HG02571 (cell line): ENCODE results near the gene EIF4E1B.
"Not testable (repeated sequence)": the region's sequence is repeated elsewhere in the genome, so short reads cannot be mapped to it uniquely, and the experiment has no call there.

Experiments used
- ATAC-seq: cut with Tn5 transposase; IDR thresholded peaks from one replicate; pipeline ENCODE4 v1.9.1; 2021; ENCODE audit warnings: mild to moderate bottlenecking, moderate library complexity; ENCODE audit not compliant: unreplicated experiment

Gene EIF4E1B, protein sequence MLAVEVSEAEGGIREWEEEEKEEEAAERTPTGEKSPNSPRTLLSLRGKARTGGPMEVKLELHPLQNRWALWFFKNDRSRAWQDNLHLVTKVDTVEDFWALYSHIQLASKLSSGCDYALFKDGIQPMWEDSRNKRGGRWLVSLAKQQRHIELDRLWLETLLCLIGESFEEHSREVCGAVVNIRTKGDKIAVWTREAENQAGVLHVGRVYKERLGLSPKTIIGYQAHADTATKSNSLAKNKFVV

DNA sequence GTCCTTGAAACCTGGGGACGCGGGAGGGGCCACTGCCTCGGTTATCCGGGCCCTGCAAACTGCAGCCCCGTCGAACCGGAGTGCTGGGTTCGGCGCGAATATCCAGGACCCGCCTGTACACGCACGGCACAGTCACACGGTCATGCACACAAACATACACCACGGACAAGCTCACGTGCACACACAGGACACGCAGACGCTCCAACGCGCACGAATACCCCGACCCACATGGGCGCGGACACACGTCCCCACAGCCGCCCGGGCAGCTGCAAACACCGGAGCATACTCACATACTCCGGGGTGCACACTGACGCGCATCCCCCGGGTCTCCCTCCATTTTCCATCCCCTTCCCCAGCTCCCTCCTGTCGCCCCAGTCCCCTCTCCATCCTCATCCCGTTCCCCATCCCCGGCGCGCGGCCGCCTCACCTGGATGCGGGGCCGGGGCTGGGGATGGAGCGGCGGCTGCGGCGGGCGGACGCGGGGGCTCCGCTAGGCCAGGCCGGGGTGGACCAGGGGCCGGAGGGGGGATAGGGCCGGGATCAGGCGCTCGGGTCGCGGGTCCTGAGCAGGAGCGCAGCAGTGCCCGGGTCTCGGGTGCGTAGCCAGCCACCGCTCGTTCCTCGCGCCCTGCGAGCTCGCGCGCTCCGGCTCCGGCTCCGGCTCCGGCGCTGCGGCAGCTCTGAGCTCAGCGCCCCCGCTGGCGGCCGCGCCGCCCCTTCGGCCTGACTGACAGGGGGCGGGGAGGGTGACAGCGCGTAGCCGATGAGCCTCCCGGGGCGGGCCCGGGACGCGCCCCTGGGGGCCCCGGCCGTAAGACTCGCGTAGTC lies at the start of gene EIF4E1B, which contains the start of gene SNCB:
Gene EIF4E1B (plus strand): TSS at position 823 of the 828 bp plus-strand sequence. CDS start 12,113 bp downstream, outside the sequence.
Gene SNCB (minus strand): TSS at position 682 of the 828 bp plus-strand sequence. CDS start 880 bp downstream, outside the sequence.
- no peak for ATAC-seq

DNA sequence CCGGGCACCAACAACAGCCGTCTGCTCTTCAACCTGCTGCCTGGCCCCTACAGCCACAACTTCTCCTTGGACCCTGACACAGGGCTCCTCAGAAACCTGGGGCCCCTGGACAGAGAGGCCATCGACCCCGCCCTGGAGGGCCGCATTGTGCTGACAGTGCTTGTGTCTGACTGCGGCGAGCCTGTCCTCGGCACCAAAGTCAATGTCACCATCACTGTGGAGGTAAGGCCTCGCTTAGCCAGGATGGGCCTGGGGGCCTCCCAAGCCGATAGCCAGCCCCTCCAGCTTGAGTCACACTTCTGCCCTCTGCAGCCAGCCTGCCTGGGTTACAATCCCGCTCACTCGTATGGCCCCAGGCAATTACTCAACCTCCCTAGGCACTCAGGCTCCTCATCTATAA lies 49.1 kb upstream of the EIF4E1B start:
- ATAC-seq, result no peak

DNA sequence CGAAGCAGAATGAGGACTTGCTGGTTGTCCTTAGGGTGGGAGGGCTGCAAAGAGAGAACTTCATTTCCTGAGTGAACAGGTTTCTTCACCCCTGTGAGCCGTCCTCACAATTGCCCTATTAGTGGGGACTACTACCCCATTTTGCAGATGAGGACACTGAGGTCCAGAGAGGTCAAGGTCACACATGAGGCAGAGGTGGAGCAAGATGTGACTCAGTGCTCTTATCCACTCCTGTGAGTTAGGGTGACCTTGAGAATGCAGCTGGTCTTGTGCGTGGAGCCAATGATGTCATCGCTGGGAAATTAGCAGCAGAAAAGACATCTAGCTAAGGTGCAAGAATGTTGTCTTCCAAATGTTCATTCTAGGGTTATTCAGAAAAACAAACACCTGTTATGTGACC lies 47.4 kb upstream of the EIF4E1B start:
- ATAC-seq, result no peak

DNA sequence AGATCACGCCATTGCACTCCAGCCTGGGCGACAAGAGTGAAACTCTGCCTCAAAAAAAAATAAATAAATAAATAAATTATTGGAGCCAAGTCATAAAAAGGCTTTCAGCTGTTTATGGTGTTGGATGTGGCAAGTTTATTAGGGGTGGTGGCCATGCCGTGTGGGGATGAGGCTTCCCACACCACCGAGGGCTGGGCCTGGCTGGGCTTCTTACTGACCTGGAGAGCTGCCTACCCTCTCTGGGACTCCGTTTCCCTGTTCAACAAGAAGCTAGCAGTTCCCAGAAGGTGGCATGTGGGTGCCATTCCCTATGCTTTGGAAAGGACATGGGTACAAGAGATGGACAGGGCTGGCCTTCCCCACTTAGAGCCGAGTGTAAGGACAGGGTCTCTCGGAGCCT lies 43.1 kb upstream of the EIF4E1B start:
- ATAC-seq, result no peak

DNA sequence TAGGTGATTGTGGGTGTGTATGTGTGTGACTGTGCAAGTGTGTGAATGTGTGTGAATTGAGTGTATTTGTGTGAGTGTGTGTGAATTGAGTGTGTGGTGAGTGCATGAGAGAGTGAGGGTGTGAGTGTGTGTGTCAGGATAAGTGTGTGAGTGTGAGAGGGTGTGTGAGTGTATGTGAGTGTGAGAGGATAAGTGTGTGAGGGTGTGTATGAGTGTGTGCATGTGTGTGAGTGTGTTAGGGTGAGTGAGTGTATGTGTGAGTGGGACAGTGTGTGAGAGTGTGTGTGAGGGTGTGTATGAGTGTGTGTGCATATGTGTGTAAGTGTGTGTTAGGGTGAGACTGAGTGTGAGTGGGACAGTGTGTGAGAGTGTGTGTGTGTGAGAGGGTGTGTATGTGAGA lies 42.2 kb upstream of the EIF4E1B start:
- ATAC-seq, result no peak

DNA sequence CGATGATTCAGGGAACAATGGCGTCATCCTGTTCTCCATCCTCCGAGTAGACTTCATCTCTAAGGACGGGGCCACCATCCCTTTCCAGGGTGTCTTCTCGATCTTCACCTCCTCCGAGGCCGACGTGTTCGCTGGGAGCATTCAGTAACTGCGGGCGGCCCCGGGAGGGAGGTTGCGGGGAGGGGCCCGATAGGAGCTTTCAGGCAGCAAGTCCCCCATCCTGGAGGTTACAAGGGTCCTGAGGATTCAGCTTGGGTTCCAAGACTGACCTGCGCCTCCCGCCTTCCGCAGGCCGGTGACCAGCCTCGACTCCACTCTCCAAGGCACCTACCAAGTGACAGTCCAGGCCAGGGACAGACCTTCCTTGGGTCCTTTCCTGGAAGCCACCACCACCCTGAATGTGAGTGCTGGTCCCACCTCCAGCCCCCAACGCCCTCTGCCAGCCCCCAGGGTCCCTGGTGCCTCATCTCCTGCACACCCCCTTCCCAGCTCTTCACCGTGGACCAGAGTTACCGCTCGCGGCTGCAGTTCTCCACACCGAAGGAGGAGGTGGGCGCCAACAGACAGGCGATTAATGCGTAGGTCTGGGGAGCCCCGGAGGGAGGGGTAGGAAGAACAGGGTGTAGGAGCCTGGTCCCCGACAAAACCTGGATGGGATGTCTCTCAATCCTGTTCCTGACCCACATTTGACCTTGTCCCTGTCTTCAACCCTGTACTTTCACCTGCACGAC lies 41.3 kb upstream of the EIF4E1B start:
- no peak for ATAC-seq

DNA sequence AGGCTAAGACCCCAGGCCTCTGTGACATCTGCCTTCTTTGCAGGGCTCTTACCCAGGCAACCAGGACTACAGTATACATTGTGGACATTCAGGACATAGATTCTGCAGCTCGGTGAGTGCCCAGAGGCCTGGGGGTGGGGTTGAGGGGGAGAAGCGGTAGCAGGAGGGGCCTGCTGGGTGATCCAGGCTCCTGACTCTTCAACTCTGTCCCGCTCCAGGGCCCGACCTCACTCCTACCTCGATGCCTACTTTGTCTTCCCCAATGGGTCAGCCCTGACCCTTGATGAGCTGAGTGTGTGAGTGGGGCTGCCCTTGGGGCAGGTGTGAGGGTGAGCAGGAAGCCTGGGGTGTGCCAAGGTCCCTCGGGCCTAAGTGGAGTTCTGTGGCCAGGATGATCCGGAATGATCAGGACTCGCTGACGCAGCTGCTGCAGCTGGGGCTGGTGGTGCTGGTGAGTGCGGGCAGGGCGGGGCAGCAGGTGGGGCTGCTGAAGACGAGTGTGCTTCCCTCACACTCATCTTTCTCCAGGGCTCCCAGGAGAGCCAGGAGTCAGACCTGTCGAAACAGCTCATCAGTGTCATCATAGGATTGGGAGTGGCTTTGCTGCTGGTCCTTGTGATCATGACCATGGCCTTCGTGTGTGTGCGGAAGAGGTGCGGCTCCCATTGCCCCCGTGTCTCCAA lies 40.3 kb upstream of the EIF4E1B start:
- no peak for ATAC-seq

DNA sequence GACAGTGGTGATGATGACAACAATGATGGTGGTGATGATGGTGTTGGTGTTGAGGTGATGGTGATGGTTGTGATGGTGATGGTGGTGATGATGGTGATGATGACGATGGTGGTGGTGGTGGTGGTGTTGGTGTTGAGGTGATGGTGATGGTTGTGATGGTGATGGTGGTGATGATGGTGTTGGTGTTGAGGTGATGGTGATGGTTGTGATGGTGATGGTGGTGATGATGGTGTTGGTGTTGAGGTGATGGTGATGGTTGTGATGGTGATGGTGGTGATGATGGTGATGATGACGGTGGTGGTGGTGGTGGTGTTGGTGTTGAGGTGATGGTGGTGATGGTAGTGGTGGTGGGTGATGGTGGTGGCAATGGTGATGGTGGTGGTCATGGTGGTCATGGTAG lies 38.8 kb upstream of the EIF4E1B start:
- ATAC-seq, result not testable (repeated sequence)

DNA sequence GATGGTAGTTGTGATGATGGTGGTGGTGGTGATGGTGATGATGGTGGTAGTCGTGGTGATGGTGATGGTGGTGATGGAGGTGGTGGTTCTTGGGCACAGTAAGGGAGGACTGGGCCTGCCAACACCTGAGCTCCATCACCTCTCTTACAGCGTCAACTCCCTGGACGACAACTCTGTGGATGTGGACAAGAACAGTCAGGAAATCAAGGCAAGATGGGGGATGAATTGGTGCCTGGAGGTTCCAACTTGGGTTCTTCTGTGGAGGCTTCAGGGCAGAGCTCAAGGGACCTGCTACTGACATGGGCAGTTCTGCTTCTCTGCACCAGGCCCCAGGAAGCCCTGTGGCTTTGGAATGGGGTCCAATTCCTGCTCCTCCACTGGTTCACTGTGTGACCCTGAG lies 37.9 kb upstream of the EIF4E1B start:
- no peak for ATAC-seq

DNA sequence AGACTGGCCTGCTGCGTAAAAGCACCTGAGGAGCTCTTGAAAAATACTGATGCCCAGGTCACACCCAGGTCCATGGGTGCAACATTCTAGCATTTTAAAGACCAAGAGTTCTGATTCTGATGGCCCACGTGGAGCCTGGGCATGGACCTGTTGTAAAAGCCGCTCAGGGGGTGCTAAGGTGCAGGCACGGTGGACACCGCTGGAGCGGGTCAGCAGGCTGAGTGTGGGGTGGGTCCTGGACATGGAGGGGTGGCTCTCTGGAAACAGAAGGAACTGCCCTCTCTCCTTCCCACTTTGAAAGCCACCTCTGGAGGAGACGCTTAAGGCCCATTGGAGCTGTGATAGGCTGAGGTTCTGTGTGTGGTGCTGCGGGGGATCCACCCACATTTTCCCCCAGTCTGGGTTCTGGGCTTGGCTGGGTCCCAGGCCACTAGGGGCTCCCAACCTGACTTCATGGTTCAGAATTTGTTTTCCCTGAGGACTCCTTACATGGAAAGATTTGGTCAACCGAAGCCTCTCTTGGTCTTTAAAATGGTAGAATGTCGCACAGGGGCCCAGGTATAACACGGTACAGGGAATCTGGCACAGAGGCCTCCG lies 37.1 kb upstream of the EIF4E1B start:
- ATAC-seq, result no peak

DNA sequence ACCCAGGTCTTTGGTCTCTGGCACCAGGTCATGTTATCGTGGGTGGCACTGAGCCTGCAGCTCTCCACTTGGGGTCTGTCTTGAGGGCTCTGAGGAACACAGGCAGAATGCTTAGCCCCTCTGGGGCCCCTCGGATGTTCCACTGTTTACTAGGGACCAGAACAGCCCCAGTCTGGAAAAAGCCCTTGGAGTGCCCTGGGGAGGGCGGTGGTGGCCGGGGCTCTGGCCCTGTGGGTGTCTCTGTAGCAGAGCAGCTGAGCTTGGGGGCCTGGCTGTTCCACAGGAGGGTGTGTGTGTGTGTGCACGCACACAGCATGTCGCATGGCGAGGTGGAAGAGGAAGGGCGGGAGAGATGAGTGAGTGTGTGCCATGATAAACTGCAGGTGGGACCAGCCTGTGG lies 35.9 kb upstream of the EIF4E1B start:
- ATAC-seq, result no peak

DNA sequence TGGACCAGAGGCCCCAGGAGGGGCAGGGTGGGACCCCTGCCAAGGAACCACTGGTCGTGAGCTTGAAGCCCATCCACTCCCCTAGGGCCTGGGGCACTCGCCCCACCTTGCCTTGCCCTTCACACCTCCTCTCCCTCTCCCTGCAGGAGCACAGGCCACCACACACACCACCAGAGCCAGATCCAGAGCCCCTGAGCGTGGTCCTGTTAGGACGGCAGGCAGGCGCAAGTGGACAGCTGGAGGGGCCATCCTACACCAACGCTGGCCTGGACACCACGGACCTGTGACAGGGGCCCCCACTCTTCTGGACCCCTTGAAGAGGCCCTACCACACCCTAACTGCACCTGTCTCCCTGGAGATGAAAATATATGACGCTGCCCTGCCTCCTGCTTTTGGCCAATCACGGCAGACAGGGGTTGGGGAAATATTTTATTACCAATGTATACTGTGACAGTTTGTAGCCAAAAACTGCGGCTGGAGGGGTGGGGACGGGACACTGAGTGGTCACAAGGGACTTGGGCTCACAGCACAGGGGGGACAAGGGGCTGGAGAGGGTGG lies 35.0 kb upstream of the EIF4E1B start:
- ATAC-seq, result no peak

DNA sequence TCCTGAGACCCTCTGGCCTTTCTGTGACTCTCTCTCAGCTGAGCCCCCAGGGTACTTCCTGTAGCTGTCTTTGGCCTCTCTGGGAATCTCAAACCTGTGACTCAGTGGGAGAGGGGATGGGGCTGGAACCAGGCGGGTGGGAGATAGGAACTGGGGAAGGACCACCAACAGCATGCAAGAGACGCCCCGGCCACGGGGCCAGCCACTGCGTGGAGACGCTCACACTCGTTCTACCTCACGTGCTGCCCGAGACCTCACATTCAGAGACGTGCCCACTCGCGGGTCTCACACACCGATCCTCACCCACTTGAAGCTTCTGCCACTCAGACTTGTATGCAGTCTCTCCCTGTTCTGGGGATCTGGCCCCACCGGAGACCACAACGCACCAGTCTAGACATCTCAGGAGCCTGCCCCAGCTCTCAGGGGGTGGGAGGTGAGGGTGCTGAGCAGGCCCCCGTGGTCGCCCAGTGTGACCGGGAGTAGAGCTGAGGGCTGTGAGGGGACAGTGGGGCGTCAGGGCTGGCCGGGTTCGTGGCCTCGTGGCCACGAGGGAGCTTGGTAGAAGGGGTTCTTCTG lies 34.3 kb upstream of the EIF4E1B start:
- ATAC-seq, result no peak

DNA sequence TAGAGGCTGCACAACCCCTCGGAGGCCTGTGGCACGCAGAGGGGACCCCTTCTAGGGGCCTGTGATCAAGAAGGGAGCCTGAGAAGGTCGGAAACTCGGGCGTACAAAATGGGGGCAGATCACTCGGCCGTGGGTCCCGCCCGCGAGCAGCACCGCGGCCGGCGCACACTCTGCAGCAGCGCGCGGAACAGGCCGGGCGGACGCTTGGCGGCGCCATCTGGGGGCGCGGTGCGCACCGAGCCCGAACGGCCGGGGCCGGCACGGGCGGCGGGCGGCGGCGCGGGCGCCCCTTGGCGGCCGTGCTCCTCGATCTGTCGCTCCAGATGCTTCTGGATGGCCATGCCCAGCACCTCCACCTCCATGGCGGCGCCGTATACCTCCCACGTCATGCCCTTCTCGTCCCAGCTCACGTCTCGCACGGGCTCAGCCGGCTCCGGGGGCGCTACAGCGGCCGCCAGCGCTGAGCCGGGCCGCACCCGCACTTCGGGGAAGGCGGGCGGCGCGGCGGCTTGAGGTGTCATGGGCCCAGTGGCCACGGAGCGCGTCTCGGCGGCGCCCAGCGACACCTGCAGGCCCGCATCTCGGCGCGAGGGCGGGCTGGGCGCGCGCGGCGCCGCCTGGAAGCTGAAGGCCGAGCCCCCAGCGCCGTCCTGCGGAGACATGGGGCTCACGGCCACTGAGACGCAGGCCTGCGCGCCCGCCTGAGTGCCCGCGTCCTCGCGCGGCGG lies 33.6 kb upstream of the EIF4E1B start:
- ATAC-seq, result peak; percentile 65

DNA sequence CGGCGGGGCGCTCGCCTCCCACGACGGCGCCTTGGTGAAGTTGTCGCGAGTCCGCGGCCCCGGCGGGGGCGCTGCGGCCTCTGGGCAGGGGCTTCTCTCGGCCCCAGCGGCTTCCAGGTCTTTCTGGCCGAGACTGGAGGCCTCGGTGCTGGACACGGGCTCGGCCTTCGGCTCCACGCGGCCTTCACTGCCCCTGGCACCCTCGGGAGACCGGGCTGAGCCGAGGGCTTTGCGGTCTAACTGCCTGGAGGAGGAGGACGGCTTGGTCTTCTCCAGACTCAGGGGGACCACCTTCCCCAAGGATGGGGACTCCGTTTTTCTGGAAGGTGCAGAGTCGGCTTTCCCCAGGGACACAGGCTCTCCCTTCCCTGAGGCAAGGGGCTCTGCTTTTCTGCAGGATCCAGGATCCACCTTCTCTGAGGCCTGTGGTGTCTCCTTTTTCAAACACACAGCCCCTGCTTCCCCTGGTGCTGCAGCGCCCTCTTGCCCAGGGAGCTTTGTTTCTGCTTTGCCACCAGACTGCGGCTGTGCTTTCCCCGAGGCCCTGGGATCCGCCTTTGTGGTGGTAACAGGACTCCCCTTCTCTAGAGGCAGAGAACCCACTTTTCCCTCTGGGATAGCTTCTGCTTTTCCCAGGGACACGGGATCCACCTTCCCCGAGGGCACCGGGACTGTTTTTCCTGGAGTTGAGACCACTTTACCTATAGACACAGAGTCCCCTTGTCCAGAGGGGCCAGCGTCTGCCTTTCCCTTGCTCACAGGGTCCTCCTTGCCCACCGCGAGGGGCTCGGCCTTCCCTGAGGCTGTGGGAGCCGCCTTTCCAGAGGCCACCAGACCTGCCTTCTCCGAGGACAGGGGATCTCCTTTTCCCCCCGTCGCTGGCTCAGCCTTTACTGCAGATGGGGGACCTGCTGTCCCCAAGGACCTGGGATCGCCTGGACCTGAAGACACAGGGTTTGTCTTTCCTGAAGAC lies 32.8 kb upstream of the EIF4E1B start:
- ATAC-seq, result no peak

DNA sequence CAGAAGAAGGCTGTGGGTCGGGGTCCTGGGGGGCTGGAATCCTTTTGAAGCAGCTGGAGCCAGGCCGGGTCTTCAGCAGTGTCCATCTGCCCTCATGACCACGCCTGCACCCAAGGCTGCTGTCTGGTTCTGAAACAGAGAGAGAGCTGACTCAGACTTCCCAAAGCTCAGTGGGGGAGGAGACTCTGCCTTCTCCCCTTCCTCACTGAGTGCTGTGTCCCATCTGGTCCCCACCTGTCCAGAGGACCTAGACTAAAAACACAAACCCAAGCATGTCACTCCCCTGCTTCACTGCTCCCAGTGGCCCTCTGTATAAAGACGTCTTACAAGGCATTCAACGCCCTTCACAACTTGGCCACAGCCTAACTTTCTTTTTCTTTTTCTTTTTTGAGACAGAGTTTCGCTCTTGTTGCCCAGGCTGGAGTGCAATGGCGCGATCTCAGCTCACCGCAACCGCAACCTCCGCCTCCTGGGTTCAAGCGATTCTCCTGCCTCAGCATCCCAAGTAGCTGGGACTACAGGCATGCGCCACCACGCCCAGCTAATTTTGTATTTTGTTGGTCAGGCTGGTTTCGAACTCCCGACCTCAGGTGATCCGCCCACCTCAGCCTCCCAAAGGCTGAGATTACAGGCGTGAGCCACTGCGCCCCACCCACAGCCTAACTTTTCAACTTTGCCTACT lies 30.6 kb upstream of the EIF4E1B start:
- not testable (repeated sequence) for ATAC-seq

DNA sequence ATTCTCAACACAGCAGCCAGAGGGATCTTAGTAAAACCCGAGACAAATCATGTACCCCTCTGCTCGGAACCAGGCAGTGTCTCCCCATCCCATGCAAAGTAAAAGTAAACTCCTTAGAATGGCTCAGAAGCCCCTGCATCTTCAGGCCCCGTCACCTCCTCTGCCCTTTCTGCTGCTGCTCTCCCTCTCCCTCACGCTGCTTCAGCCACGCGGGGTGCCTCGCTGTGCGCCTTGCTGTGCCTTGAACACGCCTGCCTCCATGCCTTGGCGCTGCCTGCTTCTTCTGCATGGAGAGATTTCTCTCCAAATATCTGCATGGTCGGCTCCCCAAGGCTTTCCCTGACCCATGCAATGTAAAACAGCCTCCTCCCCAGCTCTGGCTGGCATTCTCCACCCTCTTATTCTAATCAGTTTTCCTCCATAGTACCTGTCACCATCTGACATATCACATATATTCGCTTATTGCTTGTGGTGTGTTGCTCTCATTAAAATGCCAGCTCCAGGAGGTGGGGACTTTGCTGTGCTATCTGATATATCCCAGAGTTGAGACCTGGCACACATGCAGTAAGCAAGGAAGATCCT lies 28.5 kb upstream of the EIF4E1B start:
- ATAC-seq, result no peak
